GF-D8 (cell line): ENCODE results near the gene SREBF2.

Experiments used
- DNase-seq: peaks from one replicate; lab custom pipeline; 2025; lab: John Stamatoyannopoulos, UW

Gene SREBF2

DNA sequence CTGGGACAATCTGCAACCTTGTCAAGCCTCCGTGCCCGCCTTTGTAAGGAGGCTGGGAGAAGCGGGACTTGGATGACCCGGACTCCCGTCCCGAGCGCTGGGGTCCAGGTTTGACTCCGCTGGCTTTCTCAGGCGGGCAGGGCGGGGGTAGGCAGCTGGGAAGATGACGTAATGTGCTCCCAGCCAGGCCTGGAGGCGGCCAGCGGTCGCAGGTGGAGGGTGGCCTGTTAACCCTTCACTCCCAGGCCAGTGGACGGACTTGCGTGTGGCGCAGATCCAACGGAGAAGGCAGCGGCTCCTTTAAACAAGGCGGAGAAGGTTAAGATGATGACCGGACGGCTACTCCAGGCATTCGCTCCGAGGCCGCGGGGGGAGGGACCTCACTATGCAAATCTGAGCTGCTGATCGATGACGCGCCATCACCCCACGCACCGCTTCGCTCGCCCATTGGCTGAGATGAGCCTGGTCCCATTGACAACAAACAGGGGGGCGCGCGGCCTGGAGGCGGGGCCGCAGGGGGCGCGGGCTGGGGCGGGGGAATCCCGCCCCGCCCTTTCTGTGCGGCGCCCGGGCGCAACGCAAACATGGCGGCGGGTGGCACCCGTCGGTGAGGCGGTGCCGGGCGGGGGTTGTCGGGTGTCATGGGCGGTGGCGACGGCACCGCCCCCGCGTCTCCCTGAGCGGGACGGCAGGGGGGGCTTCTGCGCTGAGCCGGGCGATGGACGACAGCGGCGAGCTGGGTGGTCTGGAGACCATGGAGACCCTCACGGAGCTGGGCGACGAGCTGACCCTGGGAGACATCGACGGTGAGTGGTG, at the start of gene SREBF2:
Gene SREBF2 (plus strand): TSS at position 553 of the 816 bp plus-strand sequence. CDS start 166 bp downstream, at position 719.
- DNase-seq = peak; percentile 99

DNA sequence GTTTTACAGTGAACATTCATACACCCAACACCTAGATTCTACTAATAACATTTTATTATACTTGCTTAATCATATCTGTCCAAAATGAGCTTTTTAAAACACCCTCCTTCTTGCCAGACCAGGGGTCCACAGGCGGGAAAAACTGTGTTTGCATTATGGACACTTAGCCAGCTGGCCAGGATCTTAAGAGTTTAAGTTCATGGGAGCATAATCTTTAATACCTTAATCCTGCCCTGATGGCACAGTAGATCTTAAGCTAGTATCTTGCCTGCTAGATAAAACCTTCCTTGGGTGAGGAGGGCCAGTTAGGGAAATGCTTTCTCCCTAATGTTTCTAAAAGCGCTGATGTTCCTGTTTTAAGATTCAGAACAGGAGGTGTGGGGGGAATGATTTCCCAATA, 45.6 kb upstream of the SREBF2 start:
- no peak for DNase-seq

DNA sequence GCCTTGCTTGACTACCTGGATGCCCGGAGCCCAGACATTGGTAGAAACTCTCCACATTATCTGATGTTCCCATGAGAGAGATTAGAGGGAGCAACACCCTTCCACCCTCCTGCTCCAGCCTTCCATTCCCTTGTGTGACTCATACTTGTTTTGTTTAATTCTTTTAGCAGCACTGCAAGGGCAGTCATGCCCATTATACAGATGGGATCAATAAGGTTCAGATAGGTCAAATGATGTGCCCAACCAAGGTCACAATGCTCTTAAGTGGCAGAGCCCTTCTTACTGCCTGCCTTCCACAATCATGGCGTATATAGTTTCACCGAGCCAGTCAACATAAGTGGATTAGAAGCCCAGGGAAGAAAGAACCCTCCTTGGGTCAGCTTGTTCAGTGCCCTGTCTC, 39.0 kb upstream of the SREBF2 start:
- no peak for DNase-seq

GRCh38 chr22:41798736-41799135, 34.2 kb upstream of the SREBF2 start:
- DNase-seq = no peak

- peak; percentile 1 for DNase-seq
Measured at GRCh38 chr22:41799486-41800347, 33.2 kb upstream of the SREBF2 start.

GRCh38 chr22:41800348-41801146, 32.4 kb upstream of the SREBF2 start, which contains the start of gene CCDC134:
TSS of gene CCDC134 (plus strand) at chr22:41800679. CDS start at chr22:41808891, 8,212 bp downstream.
- DNase-seq = peak; percentile 92

DNA sequence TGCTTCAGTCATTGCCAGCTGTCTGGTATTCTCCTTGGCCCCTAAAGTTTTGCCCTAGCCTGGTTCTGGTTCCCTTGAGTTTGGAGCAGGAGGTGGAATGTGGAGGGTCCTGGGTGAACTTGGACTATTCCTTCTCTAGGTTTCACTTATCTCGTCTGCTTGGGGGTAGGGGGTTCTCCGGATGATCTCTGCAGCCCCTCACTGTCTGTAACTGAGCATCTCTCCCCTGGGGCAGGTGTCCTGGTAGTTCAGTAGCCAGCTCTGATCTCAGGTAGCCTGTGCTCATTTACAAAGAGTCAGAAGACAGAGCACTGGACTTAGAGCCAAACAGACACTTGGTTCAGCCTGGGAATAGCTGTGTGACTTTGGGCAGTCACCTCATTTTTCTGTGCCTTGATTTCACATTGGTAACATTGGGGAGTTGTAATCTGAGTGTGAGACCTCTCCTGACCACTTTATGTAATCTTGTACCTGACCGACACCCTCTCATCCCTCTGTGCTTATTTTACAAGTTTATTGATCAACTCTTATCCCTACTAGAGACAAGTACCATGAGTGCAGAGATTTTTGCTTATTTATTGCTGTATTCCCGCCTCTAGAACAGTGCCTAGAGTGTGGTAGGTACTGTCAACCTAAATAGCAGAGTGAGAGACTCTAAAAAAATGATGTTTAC, 31.6 kb upstream of the SREBF2 start:
- DNase-seq = no peak

- no peak for DNase-seq
Measured at GRCh38 chr22:41801886-41802285, 31.0 kb upstream of the SREBF2 start.

GRCh38 chr22:41805639-41806038, 27.3 kb upstream of the SREBF2 start:
- DNase-seq = no peak

GRCh38 chr22:41808400-41808799, 24.5 kb upstream of the SREBF2 start:
- no peak for DNase-seq

GRCh38 chr22:41810022-41810421, 22.9 kb upstream of the SREBF2 start:
- no peak for DNase-seq

- DNase-seq = no peak
Measured at GRCh38 chr22:41812805-41813545, 19.9 kb upstream of the SREBF2 start.

GRCh38 chr22:41813726-41814410, 19.0 kb upstream of the SREBF2 start:
- DNase-seq = no peak

DNA sequence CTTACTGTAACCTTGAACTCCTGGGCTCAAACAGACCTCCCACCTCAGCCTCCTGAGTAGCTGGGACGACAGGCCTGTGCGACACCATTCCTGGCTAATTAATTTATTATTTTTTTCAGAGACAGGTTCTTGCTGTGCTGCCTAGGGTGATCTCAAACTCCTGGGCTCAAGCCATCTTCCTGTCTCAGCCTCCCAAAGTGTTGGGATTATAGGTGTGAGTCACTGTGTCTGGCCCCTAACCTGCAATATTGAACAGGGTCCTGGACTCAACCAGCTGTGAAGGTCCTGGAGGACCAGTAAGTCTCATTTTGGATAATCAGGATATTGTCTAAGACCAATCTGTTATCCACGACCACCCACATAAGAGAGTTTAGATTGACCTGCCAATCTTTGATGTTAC, 17.2 kb upstream of the SREBF2 start:
- no peak for DNase-seq

- no peak for DNase-seq
Measured at GRCh38 chr22:41816241-41816640, 16.7 kb upstream of the SREBF2 start.

DNA sequence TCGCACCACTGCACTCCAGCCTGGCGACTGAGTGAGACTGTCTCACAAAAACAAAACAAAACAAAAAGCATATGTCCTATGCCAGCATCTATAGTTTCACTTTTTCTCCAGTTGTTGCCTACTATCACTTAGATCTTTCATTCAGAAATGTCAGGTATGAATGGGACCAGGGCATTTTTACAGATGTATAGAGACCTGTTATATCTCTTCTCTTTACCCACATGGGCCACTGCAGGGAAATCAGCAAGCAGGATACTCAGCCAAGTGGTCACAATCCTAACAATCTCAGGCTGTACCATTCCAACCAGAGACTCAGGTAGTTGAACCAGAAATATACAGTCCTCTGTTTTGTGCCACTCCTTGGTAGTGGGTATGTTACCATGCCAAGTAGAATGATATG, 16.0 kb upstream of the SREBF2 start:
- no peak for DNase-seq

DNA sequence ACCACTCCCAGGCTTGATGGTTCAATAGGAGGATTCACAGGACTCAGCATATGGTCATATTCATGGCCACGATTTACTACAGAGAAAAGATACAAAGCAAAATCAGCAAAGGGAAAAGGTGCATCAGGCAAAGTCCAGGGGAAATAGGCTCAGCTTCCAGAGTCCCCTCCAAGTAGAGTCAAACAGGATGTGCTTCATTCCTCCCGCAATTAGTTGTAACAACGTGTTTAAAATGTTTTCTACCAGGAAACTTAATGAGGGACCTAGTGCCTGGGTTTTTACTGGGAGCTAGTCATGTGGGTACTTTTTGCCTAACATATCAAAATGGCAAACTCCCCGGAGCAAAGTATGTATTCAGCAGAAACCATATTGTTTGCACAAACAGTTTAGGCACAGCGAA, 14.9 kb upstream of the SREBF2 start:
- DNase-seq = no peak

DNA sequence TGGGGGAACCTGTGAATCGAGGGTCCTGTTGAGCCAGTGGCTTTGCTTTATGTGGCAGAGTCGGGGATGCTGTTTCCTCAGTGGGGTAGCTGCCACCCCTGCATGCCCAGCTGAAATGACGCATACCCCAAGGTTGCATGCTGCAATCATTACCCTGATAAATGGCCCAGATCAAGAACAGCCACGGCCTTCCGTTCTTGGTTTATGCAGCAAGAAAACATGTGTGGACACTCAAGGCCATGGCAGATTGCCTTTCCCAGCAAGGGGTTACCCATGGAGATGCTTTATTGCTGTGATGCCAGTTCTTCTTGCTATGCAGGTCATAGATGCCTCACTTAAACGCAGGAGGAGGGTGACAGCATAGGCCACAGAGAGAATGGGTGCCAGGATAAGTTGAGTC, 14.3 kb upstream of the SREBF2 start:
- DNase-seq = no peak

DNA sequence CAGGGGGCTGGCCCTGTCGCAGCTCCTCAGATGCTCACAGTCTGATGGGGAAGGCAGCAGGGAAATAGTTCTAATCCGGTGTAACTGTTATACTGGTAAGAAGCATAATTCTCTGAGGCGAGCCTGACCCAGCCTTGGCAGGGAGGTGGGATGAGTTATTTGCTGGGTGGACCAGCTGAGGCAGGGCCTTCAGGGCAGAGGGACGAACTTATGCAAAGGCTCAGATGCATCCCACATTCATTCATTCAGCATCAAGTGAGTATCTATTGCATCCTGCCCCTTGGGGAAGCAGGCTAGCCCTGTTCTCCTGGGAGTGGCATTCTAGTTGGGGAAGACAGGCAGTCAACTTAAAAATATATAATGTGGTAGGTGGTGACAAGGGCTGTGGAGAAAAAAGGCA, 13.6 kb upstream of the SREBF2 start:
- DNase-seq = no peak

GRCh38 chr22:41820447-41820846, 12.5 kb upstream of the SREBF2 start:
- no peak for DNase-seq
